ENCODE results near the gene SEMA3D. TPM values are rescaled to one million over a fixed set of nuclear protein-coding genes. Genes with fewer than 3 reads are reported as not detected.

SEMA3D gene
- total RNA-seq, 1 donor from 2014 or later, result 13.6 TPM

GRCh38 chr7:85004402-85004801 is 182.5 kb downstream of the SEMA3D start:
- ATAC-seq, result no peak

GRCh38 chr7:85001495-85002345 is 185.1 kb downstream of the SEMA3D start:
- Histone ChIP-seq H3K4me1 (no peaks in the 10 kb centered on the region), H3K4me3 (no peak overlapping the region), H3K27ac (no peak overlapping the region), H3K9me3 (no peaks in the 10 kb centered on the region), H3K36me3 (no peaks in the 10 kb centered on the region), H3K27me3 (no peaks in the 10 kb centered on the region)
- TF ChIP-seq CTCF (IDR thresholded peaks at IDR 0.05), result no peak
- DNase-seq (no peak), ATAC-seq (no peak)
- intact Hi-C loops (cut with DNase I), result no loop called here

More at GRCh38 chr7:85004402-85004801, 182.5 kb downstream of the SEMA3D start:
- DNase-seq, result no peak
- intact Hi-C loops (cut with DNase I), result no loop called here
- no peak for TF ChIP-seq CTCF (IDR thresholded peaks at IDR 0.05)
- Histone ChIP-seq H3K4me1 (no peaks in the 10 kb centered on the region), H3K4me3 (no peak overlapping the region), H3K27me3 (no peaks in the 10 kb centered on the region), H3K9me3 (no peaks in the 10 kb centered on the region), H3K36me3 (no peaks in the 10 kb centered on the region), H3K27ac (no peak overlapping the region)

GRCh38 chr7:85000735-85001350 is 186.0 kb downstream of the SEMA3D start:
- TF ChIP-seq CTCF (IDR thresholded peaks at IDR 0.05), result no peak
- Histone ChIP-seq H3K9me3 (no peaks in the 10 kb centered on the region), H3K27me3 (no peaks in the 10 kb centered on the region), H3K27ac (no peak overlapping the region), H3K4me1 (no peaks in the 10 kb centered on the region), H3K4me3 (no peak overlapping the region), H3K36me3 (no peaks in the 10 kb centered on the region)
- no peak for DNase-seq
- intact Hi-C loops (cut with DNase I), result no loop called here
- no peak for ATAC-seq

- no peak overlapping the region for H3K27ac ChIP-seq
- no peaks in the 10 kb centered on the region for H3K27me3 ChIP-seq
- no peaks in the 10 kb centered on the region for H3K36me3 ChIP-seq
- H3K4me3 ChIP-seq, result no peak overlapping the region
- DNase-seq, result no peak
- no peak for TF ChIP-seq CTCF (IDR thresholded peaks at IDR 0.05)
- ATAC-seq, result no peak
- H3K9me3 ChIP-seq, result no peaks in the 10 kb centered on the region
- no peaks in the 10 kb centered on the region for H3K4me1 ChIP-seq
- intact Hi-C loops (cut with DNase I), result no loop called here
Measured at GRCh38 chr7:84999450-84999849, 187.4 kb downstream of the SEMA3D start.

GRCh38 chr7:84998665-84999064 is 188.2 kb downstream of the SEMA3D start:
- TF ChIP-seq CTCF (IDR thresholded peaks at IDR 0.05), result no peak
- Histone ChIP-seq H3K4me1 (no peaks in the 10 kb centered on the region), H3K27ac (no peak overlapping the region), H3K9me3 (no peaks in the 10 kb centered on the region), H3K36me3 (no peaks in the 10 kb centered on the region), H3K4me3 (no peak overlapping the region), H3K27me3 (no peaks in the 10 kb centered on the region)
- no peak for ATAC-seq
- intact Hi-C loops (cut with DNase I), result no loop called here
- no peak for DNase-seq
